NCI-H1930 (cell line): ENCODE results near the gene SH3YL1.

Source experiments
- DNase-seq, 2 experiments: peaks; one replicate each; lab custom pipeline; 2025; lab: John Stamatoyannopoulos, UW

SH3YL1 gene

GRCh38 chr2:282371-283263 is 18.8 kb upstream of the SH3YL1 start:
- DNase-seq = no peak

GRCh38 chr2:281381-281780 is 17.5 kb upstream of the SH3YL1 start:
- no peak for DNase-seq

- no peak for DNase-seq
Observed at GRCh38 chr2:280650-281110, 16.8 kb upstream of the SH3YL1 start.

GRCh38 chr2:279956-280649 is 16.3 kb upstream of the SH3YL1 start:
- DNase-seq = no peak

- no peak for DNase-seq
Observed at GRCh38 chr2:279366-279765, 15.5 kb upstream of the SH3YL1 start.

GRCh38 chr2:278927-279320 is 15.1 kb upstream of the SH3YL1 start:
- no peak for DNase-seq

GRCh38 chr2:278312-278926 is 14.6 kb upstream of the SH3YL1 start:
- DNase-seq = no peak

GRCh38 chr2:275466-275865 is 11.6 kb upstream of the SH3YL1 start:
- DNase-seq = no peak

GRCh38 chr2:274503-274902 is 10.7 kb upstream of the SH3YL1 start:
- DNase-seq = no peak

- no peak for DNase-seq
Observed at GRCh38 chr2:273333-273732, 9.5 kb upstream of the SH3YL1 start.

- no peak for DNase-seq
Observed at GRCh38 chr2:271917-272316, 8.1 kb upstream of the SH3YL1 start.

GRCh38 chr2:270861-271260 is 7.0 kb upstream of the SH3YL1 start:
- no peak for DNase-seq

- no peak for DNase-seq
Observed at GRCh38 chr2:269356-270030, 5.7 kb upstream of the SH3YL1 start.

GRCh38 chr2:268323-268722 is 4.5 kb upstream of the SH3YL1 start:
- no peak for DNase-seq

- DNase-seq = peak; percentile 94
Observed at GRCh38 chr2:264493-265468, 949 bp upstream of the SH3YL1 start, which contains the start of gene ACP1. ACP1 (plus strand) TSS chr2:264947; CDS start chr2:264965, 18 bp downstream.

GRCh38 chr2:263022-263738 is 652 bp downstream of the SH3YL1 start:
- no peak for DNase-seq

GRCh38 chr2:262117-262516 is 1.7 kb downstream of the SH3YL1 start:
- no peak for DNase-seq

- no peak for DNase-seq
Observed at GRCh38 chr2:260507-261161, 3.2 kb downstream of the SH3YL1 start.

GRCh38 chr2:259789-260331 is 4.0 kb downstream of the SH3YL1 start:
- no peak for DNase-seq
